GM21381 (cell line): ENCODE measurements around the gene DEPDC7.
"Not testable (repeated sequence)": the region's sequence is repeated elsewhere in the genome, so short reads cannot be mapped to it uniquely, and the experiment has no call there.

Experiments
- ATAC-seq: cut with Tn5 transposase; IDR thresholded peaks from one replicate; pipeline ENCODE4 v1.9.1; 2021; ENCODE audit warnings: mild to moderate bottlenecking, moderate library complexity; ENCODE audit not compliant: unreplicated experiment

The DEPDC7 gene

GRCh38 chr11:33021937-33022336 lies 6.3 kb downstream of the DEPDC7 start:
- no peak for ATAC-seq

DNA sequence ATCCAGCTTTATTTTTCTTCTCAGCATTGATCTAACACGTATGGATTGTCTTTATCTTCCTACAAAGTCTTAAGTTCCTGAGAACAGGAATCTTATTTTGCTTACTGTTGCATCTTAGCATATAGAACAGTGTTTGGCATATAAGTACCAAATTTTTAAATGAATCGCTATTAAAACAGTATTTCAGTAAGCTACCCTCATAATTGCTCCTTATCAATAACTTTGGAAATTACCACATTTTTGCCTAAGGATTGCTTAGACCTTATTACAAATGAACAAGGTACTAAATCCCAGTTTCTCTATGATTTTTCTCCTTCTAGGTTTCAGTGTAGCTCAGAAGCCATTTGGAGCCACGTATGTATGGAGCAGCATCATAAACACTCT lies 9.7 kb downstream of the DEPDC7 start:
- no peak for ATAC-seq

DNA sequence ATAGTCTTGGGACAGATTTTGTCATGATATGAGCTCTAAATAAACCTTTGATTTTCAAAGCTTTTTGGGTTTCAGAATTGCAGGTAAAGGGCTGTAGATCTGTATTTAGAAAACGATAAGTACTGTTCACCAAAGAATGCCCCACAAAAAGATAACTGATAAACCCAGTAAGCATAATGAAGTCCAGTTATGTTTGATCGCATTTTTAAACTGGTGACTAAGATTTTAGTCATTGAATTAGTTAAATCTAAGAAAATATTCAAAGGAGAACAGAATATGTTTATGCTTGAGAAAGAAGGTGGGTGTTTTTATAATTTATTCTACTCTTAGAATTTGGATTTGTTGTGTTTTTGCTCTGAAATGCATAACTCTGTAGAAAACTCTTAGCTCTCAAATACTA lies 11.6 kb downstream of the DEPDC7 start:
- no peak for ATAC-seq

- no peak for ATAC-seq
Measured at GRCh38 chr11:33027846-33028536, 12.3 kb downstream of the DEPDC7 start.

DNA sequence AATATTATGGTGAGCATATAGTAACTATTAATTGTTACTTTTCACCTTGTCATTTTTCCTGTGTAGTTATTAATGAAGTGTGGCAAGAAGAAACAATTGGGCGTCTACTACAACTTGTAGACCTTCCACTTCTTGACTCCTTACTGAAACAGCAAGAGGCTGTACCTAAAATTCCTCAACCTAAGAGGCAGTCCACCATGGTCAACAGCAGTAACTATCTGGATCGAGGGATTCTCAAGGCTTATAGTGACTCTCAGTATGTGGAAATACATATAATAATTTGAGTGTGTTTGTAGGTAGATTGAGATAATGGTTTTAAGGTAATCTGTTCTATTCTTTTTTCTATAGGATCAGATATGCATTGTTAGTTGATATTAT lies 12.8 kb downstream of the DEPDC7 start:
- no peak for ATAC-seq

GRCh38 chr11:33029218-33029617 lies 13.5 kb downstream of the DEPDC7 start:
- ATAC-seq, result not testable (repeated sequence)

GRCh38 chr11:33033493-33033892 lies 17.8 kb downstream of the DEPDC7 start:
- ATAC-seq, result no peak

- ATAC-seq, result no peak
Measured at GRCh38 chr11:33035011-33035410, 19.3 kb downstream of the DEPDC7 start.

DNA sequence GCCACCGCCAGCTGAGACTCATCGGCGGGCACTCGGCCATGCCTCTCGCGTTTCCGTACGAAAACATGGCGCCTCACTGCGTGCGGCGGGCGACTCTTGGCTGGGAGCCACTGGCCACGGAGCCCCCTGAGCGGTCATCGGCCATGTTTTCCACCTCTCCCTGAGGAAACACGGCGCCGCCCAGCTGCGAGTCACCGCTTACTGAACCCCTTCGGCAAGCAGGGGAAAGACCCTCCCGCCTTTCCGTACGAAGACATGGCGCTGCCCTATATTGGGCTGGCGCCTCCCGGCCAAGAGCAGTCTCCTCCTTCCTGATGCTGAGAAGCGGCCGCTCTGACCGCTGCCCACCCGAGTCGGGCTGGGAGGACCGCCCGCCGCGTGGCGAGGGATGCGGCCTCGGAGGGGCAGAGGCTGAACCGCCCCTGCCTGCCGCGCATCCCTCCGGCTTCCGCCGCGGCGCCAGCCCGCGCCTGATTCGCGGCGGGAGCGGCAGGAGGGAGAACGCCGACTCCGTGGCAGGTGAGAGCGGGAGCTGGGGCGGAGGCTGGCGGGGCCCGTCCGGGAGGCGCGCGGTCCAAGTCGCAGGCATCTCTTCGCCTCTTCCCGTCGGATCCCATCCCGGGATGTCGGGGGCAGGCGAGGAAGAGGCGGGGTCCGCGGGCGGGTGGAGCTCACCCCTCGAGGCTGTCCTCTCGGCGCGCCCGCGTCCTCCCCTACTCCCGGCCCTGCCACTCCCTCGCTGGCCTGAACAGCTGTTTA lies 23.8 kb downstream of the DEPDC7 start, which contains the start of gene TCP11L1:
Gene TCP11L1, plus strand, starts transcription at position 299 of the 759 bp plus-strand sequence. CDS start 4,202 bp downstream, outside the sequence.
- peak; percentile 77 for ATAC-seq

- ATAC-seq, result peak; percentile 26
Measured at GRCh38 chr11:33040033-33040861, 24.6 kb downstream of the DEPDC7 start.

DNA sequence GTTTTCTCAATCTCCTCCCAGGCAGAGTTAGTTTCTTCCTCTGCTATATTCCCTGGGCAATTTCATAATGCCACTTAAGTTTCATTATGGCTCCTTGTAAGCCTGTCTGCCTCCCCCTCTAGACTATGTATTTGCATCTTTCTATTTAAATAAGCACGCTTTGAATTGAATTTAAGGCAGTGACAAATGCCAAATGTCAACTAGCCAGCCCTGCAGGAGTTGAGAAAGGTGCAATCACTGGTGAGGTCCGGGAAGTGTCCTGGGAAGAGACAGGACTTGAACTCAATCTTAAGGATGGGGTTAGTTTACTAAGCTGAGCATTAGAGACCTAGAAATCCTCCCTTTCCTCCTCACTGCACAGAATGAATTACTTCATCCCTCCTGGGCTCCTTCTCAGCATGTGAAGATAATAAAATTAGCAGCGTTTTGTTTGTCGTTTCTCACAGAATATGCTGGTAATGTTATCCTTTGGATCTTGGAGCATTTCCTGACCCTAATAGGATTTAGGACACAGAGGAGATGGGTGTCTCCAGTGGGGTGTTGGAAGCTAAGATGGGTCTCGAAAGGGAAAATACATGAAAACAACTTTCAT lies 25.3 kb downstream of the DEPDC7 start:
- no peak for ATAC-seq

GRCh38 chr11:33043221-33043830 lies 27.6 kb downstream of the DEPDC7 start:
- no peak for ATAC-seq

DNA sequence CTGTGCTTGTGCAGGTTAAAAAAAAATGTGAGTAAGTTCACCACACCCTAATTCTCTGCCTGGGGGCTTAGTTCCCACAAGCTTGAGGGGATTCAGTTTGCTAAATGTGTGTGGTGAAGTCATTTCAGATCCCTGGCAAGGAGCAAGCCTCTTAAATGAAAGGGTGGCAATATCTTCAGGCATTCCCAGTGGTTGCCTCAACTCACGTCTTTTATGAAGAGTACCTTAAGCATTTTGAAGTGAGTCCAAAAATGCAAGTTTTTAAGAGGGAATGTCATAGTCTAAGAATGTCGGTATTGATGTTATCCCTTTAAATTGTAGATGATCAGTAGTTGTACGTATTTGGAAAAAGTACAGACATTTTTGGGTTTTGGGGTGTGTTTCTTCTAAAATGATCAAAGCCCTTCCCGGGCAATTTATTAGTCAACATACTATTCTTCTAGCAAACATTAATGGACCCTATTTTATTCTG lies 28.6 kb downstream of the DEPDC7 start:
- ATAC-seq, result no peak

DNA sequence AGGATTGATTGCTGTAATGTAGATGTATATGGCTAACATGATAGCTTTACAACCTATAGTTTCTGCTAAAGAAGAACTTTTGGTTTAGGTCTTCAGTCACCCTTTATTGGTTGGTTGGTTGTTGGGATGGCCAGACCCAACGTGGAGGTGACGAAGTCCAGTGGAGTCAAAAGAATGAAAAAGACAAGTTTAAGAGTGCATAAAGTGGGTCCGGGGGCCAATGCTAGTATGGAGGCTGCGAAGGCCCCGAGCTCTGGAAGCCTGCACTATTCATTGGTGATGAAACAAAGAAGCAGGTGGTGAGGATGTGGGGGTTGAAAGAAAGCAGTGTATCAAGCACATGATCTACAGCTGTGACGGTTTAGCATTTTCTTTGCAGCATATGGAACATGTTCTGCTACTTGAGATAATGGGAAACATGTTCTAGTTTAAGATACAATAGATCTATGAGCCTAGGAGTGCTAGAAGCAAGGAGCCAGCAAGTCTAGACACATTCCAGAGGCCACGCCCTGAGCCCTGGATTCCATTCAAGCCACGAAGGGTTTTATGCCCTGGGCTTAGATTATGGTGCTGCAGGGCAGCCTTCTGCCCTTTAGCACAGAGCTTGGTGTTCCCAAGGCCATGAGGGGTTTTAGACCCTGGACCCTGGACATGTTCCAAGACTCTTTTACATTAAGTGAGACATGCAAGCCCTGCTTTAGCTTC lies 30.0 kb downstream of the DEPDC7 start:
- ATAC-seq, result no peak

DNA sequence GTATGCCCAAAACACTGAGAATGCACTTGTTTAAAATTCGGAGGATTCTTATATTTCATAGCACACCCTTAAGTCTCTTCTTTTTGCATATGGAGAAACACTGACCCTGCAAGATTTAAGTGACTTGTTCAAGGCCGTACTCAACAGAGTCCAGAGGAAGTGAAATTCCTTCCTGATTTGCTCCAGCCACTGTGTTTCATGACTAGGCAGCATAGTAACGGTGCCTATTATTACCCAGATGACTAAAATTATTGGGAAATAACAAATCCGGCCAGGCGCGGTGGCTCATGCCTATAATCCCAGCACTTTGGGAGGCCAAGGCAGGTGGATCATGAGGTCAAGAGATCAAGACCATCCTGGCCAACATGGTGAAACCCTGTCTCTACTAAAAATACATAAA lies 33.0 kb downstream of the DEPDC7 start:
- ATAC-seq, result not testable (repeated sequence)

DNA sequence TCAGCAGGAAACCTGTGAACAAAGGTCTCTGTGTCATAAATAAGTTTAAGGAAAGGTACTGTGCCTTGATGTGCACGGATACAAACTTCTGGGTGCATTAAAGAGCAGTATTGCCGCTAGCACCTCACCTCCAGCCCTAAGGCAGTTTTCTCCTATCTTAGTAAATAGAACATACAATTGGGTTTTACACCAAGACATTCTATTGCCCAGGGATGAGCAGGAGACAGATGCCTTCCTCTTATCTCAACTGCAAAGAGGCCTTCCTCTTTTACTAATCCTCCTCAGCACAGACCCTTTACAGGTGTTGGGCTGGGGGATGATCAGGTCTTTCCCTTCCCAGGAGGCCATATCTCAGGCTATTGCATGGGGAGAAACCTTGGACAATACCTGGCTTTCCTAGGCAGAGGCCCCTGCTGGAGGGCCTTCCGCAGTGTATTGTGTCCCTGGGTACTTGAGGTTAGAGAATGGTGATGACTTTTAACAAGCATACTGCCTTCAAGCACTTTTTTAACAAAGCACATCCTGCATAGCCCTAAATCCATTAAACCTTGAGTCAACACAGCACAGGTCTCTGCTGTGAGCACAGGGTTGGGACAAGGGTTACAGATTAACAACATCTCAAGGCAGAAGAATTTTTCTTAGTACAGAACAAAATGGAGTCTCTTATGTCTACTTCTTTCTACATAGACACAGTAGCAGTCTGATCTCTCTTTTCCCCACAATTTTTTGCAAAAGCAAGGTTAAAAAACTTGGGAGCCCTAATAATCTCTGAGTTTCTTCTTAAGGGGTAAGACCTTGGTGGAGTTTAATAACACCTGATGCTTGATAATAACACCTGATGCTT lies 34.1 kb downstream of the DEPDC7 start:
- ATAC-seq, result not testable (repeated sequence)

GRCh38 chr11:33052231-33052630 lies 36.6 kb downstream of the DEPDC7 start:
- ATAC-seq, result no peak

- ATAC-seq, result no peak
Measured at GRCh38 chr11:33055375-33055774, 39.7 kb downstream of the DEPDC7 start.

DNA sequence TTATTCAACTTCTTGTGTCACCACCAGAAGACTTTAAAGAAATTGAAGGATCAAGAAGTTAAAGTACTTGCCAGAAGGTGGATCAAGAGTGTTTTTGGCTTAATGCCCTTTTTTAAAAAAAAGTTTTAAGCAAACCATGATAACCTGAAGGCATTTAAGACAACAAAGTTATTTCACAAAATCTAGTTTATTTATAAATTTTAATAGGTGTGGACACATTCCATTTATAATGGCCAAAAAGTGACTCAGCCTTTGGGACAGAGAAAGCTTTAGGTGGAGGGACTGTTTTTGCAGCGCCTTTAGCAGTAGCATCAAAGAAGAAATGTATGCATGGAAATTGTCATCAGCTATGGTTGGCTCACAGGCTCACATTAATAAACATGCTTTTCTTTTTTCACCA lies 41.6 kb downstream of the DEPDC7 start:
- ATAC-seq, result no peak
